OCI-LY1 (cell line): ENCODE measurements around the gene CAD.

Source experiments
- CTCF ChIP-seq: fragments of 200-600 bp; sonication (generic), shearing (Covaris generic); IDR thresholded peaks from 2 replicates; pipeline ENCODE4 v1.5.1; 2017; ENCODE audit warnings: mild to moderate bottlenecking, antibody characterized with exemption, low read length, moderate library complexity, mixed read lengths
- EZH2 ChIP-seq: fragments of 200-600 bp; sonication (generic), shearing (Covaris generic); IDR thresholded peaks from 2 replicates; pipeline ENCODE4 v1.8.0; 2017; ENCODE audit warnings: borderline replicate concordance, mixed run types, mild to moderate bottlenecking, antibody characterized with exemption, low read length, moderate library complexity, mixed read lengths

- TF ChIP-seq CTCF: no peak
- TF ChIP-seq EZH2: no peak
Observed at GRCh38 chr2:27221166-27221565, 4.0 kb downstream of the CAD start.
